Measurements from ENCODE around the gene RTKN2.

GRCh38 chr10:62199584-62199983 is 69.1 kb downstream of the RTKN2 start:
- TF ChIP-seq, protein P1, sequence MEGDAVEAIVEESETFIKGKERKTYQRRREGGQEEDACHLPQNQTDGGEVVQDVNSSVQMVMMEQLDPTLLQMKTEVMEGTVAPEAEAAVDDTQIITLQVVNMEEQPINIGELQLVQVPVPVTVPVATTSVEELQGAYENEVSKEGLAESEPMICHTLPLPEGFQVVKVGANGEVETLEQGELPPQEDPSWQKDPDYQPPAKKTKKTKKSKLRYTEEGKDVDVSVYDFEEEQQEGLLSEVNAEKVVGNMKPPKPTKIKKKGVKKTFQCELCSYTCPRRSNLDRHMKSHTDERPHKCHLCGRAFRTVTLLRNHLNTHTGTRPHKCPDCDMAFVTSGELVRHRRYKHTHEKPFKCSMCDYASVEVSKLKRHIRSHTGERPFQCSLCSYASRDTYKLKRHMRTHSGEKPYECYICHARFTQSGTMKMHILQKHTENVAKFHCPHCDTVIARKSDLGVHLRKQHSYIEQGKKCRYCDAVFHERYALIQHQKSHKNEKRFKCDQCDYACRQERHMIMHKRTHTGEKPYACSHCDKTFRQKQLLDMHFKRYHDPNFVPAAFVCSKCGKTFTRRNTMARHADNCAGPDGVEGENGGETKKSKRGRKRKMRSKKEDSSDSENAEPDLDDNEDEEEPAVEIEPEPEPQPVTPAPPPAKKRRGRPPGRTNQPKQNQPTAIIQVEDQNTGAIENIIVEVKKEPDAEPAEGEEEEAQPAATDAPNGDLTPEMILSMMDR (IDR thresholded peaks at IDR 0.05) = no peak
- TF ChIP-seq EP300 (IDR thresholded peaks at IDR 0.05; ENCODE audit: borderline replicate concordance in 1 of 2, low read depth in 1 of 2, low read length in 1 of 2) (no peak), TEAD4 (IDR thresholded peaks at IDR 0.05; ENCODE audit: borderline replicate concordance, insufficient read depth) (no peak), JUND (IDR thresholded peaks at IDR 0.05) (no peak), RAD21 (IDR thresholded peaks at IDR 0.05; ENCODE audit: low read length) (no peak), YY1 (IDR thresholded peaks at IDR 0.05; ENCODE audit: low read depth) (no peak)
- TF ChIP-seq, protein P2, sequence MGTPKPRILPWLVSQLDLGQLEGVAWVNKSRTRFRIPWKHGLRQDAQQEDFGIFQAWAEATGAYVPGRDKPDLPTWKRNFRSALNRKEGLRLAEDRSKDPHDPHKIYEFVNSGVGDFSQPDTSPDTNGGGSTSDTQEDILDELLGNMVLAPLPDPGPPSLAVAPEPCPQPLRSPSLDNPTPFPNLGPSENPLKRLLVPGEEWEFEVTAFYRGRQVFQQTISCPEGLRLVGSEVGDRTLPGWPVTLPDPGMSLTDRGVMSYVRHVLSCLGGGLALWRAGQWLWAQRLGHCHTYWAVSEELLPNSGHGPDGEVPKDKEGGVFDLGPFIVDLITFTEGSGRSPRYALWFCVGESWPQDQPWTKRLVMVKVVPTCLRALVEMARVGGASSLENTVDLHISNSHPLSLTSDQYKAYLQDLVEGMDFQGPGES (IDR thresholded peaks at IDR 0.05; ENCODE audit: low read depth, low read length) = no peak
- TF ChIP-seq, protein P3, sequence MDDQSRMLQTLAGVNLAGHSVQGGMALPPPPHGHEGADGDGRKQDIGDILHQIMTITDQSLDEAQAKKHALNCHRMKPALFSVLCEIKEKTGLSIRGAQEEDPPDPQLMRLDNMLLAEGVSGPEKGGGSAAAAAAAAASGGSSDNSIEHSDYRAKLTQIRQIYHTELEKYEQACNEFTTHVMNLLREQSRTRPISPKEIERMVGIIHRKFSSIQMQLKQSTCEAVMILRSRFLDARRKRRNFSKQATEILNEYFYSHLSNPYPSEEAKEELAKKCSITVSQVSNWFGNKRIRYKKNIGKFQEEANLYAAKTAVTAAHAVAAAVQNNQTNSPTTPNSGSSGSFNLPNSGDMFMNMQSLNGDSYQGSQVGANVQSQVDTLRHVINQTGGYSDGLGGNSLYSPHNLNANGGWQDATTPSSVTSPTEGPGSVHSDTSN (IDR thresholded peaks at IDR 0.05) = no peak
